Epithelial cell of esophagus (primary cell): ENCODE data around the gene MTF2.
"Not testable (repeated sequence)": the region's sequence is repeated elsewhere in the genome, so short reads cannot be mapped to it uniquely, and the experiment has no call there.

Experiments
- DNase-seq: peaks from one replicate; pipeline ENCODE4 v3.0.0; 2010; ENCODE audit warnings: low read depth
- H3K4me3 ChIP-seq: 2 replicates; pipeline ENCODE4 v1.5.1; 2011; ENCODE audit warnings: mild to moderate bottlenecking, low read length, control low read depth
- CTCF ChIP-seq: IDR thresholded peaks from 2 replicates; pipeline ENCODE4 v1.5.1; 2011; ENCODE audit warnings: low read depth, mild to moderate bottlenecking, low read length, control low read depth, inconsistent platforms; ENCODE audit not compliant: insufficient read depth; ENCODE audit errors: missing control alignments

Gene MTF2

DNA sequence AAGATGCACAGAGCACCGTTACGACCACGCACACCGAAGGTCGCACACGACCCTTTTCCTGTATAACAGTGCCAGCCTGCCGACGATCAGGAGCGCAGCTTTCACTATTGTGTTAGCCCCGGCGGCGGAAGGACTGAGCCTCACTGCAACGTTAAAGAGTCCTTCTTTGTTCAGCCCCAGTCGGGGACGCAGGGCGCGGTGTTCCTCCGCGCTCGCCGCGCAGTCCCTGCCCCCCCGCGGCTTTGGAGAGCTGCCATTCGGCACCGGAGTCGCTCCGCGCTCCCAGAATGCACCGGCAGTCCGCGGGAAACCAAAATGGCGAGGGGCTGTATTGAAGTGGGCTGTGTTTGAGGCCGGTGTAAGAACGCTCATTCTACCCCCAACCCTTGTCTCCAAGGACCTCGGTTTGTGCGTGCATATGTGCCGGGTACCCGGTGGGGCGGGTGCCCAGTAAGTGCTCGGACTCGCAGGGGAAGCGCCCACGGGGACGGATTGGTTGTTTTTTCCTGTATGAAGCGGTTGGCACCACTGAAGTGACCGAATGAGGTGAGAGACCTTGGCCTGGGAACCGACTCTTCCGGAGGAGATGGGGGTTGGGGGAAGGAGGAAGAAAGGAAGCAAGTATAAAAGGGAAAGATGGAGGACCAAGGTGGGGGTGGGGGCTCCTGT, at the start of gene MTF2:
Gene MTF2 (plus strand): TSS at position 298 of the 669 bp plus-strand sequence. CDS start 244 bp downstream, at position 542.
- peak within 1 kb of the TSS; percentile 99 for H3K4me3 ChIP-seq

DNA sequence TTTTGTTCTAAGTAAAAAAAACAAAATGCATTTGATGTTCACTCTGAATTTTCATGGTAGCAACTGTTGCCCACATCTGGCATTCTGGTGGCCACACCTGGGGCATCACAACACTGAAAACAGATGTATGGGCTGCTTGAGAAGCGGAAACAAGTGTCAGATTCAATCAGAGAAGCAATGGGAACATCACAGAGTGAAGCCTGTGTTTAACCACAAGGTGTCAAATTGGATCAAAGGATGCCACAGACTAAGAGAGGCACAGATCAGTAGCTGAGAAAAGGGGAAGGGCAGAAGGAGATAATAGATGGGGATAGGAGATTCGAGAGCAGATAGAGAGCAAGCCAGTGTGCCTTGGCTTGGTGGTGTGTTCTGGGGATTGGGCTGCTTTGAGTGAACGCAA, 49.8 kb upstream of the MTF2 start:
- DNase-seq: no peak
- TF ChIP-seq CTCF: no peak
- no peak overlapping the region for H3K4me3 ChIP-seq

More for the DNA sequence above, at the start of gene MTF2:
- no peak for TF ChIP-seq CTCF
- peak; percentile 97 for DNase-seq

DNA sequence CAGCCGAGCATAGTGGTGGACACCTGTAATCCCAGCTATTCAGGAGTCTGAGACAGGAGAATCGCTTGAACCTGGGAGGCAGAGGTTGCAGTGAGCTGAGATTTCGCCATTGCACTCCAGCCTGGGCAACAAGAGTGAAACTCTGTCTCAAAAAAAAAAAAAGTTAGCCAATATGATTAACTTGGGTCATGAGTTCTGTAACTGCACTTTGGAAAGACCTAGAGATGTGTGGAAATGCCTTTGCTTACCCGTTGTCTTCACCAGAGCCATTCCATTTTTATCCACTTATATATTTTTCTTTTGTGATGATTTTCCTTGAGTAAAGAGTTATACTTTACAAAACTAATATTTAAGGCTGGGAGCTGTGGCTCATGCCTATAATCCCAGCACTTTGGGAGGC, 48.9 kb upstream of the MTF2 start:
- H3K4me3 ChIP-seq: not testable (repeated sequence)

GRCh38 chr1:93031711-93032110, 47.4 kb upstream of the MTF2 start:
- no peak overlapping the region for H3K4me3 ChIP-seq
- no peak for DNase-seq
- no peak for TF ChIP-seq CTCF

More for the DNA sequence above, 48.9 kb upstream of the MTF2 start:
- DNase-seq: not testable (repeated sequence)

DNA sequence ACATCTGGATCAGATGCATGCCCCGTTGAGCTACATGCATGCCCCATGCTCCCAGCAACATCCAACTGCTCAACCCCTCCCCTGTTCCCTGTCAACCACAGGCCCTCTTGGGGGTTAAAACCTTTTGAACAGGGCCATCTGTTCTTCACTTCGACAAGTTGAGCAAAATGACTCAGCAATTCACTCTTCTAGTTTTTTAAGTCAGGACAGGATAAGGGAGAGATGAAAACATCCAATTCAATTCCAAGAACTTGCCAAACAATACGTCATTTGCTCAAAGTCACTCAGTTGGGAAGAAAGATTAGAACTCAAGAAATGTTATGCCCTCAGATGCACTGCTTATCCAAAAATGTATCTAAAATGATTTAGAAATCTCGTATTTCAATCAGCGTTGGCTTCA, 46.1 kb upstream of the MTF2 start:
- H3K4me3 ChIP-seq: no peak overlapping the region
- DNase-seq: no peak
- TF ChIP-seq CTCF: no peak

- no peak for DNase-seq
- H3K4me3 ChIP-seq: no peak overlapping the region
- TF ChIP-seq CTCF: no peak
Measured at GRCh38 chr1:93033785-93034184, 45.3 kb upstream of the MTF2 start.

GRCh38 chr1:93034397-93034796, 44.7 kb upstream of the MTF2 start:
- no peak overlapping the region for H3K4me3 ChIP-seq
- TF ChIP-seq CTCF: no peak
- no peak for DNase-seq
